GM12878 (cell line): Measurements from ENCODE around the gene KIAA1191. TPM values are rescaled to one million over a fixed set of nuclear protein-coding genes. Genes with fewer than 3 reads are reported as not detected.

ENCODE experiments used
- ATAC-seq: fragments of 200-7000 bp; cut with Tn5 transposase; 3 replicates; pipeline ENCODE4 v1.9.1; 2020; ENCODE audit warnings: mild to moderate bottlenecking, moderate library complexity
- BruUV-seq: library from RNA; stranded (reverse); fragments of 400-500 nt; replicated peaks from 2 replicates; lab custom pipeline; 2021; lab: Mats Ljungman, UMichigan
- CTCF ChIA-PET: fragments of 300-600 bp; sonication (Branson Sonifier 250); formaldehyde crosslinking; extraction: SDS; loops from one replicate; lab custom pipeline; 2021; ENCODE audit warnings: inconsistent platforms; lab: Yijun Ruan, JAX
- POLR2A ChIA-PET: fragments of 350-600 bp; formaldehyde crosslinking; extraction: SDS; loops from one replicate; lab custom pipeline; 2021; ENCODE audit warnings: inconsistent platforms; lab: Charles Lee
- RAD21 ChIA-PET: fragments of 300-600 bp; sonication (Branson Sonifier 250); formaldehyde crosslinking; loops from one replicate; lab custom pipeline; 2023; ENCODE audit warnings: antibody characterized with exemption; ENCODE audit not compliant: unreplicated experiment; lab: Charles Lee
- SMC1A ChIA-PET: fragments of 300-600 bp; sonication (Branson Sonifier 250); formaldehyde crosslinking; loops from one replicate; lab custom pipeline; 2023; ENCODE audit not compliant: unreplicated experiment, uncharacterized antibody; lab: Charles Lee
- DNase-seq: peaks from one replicate; pipeline ENCODE4 v3.0.0-alpha.2; 2011; ENCODE audit warnings: low read depth, low spot score
- FAIRE-seq: peaks from 3 replicates; lab custom pipeline; 2011; peaks lifted over from hg19 to GRCh38; lab: Jason Lieb, UNC
- H2AFZ ChIP-seq: 2 replicates; pipeline ENCODE4 v1.6.0; 2011; ENCODE audit warnings: low read depth, low read length, control low read depth; ENCODE audit not compliant: control insufficient read depth
- H3K27ac ChIP-seq: 2 replicates; pipeline ENCODE4 v1.5.1; 2011; ENCODE audit warnings: control low read depth; ENCODE audit not compliant: control insufficient read depth, insufficient read depth
- H3K27me3 ChIP-seq, 2 experiments: replicated peaks in 1 of 2; 2 replicates each; pipeline versions ENCODE4 v1.6.0 to v1.6.1; 2011; ENCODE audit warnings: low read length in 1 of 2; ENCODE audit not compliant: control insufficient read depth in 2 of 2, insufficient read depth in 2 of 2
- H3K36me3 ChIP-seq, 2 experiments: 2 replicates each; pipeline ENCODE4 v1.5.1; 2011; ENCODE audit warnings: low read length in 1 of 2; ENCODE audit not compliant: control insufficient read depth in 2 of 2, insufficient read depth in 2 of 2
- H3K4me1 ChIP-seq: 2 replicates; pipeline ENCODE4 v1.6.1; 2011; ENCODE audit warnings: mild to moderate bottlenecking, low read length, moderate library complexity, mixed read lengths; ENCODE audit not compliant: control insufficient read depth, insufficient read depth
- H3K4me2 ChIP-seq: 2 replicates; pipeline ENCODE4 v1.6.0; 2011; ENCODE audit warnings: control low read depth; ENCODE audit not compliant: control insufficient read depth, insufficient read depth
- H3K4me3 ChIP-seq: fragments of 200-600 bp; sonication (generic); 2 replicates; pipeline ENCODE4 v1.5.1; 2016
- H3K79me2 ChIP-seq: 2 replicates; pipeline ENCODE4 v1.6.0; 2011; ENCODE audit warnings: low read length; ENCODE audit not compliant: control insufficient read depth, insufficient read depth
- H3K9ac ChIP-seq: 2 replicates; pipeline ENCODE4 v1.8.0; 2011; ENCODE audit warnings: low read length, control low read depth, mixed read lengths; ENCODE audit not compliant: control insufficient read depth, insufficient read depth
- H3K9me3 ChIP-seq: replicated peaks from 3 replicates; pipeline ENCODE4 v1.5.1; 2011; ENCODE audit warnings: mild to moderate bottlenecking, low read length; ENCODE audit not compliant: control insufficient read depth, insufficient read depth
- H4K20me1 ChIP-seq: 2 replicates; pipeline ENCODE4 v1.6.0; 2011; ENCODE audit not compliant: control insufficient read depth, insufficient read depth
- ASH2L ChIP-seq: fragments of 300-600, 200-600 bp; sonication (generic); IDR thresholded peaks from 2 replicates; pipeline ENCODE4 v1.6.1; 2017; ENCODE audit warnings: low read depth, mild to moderate bottlenecking, borderline replicate concordance
- CEBPZ ChIP-seq: fragments of 150-350 bp; IDR thresholded peaks from 2 replicates; pipeline ENCODE4 v1.6.1; 2016; ENCODE audit warnings: low read depth, low read length
- CHD2 ChIP-seq: IDR thresholded peaks from 2 replicates; pipeline ENCODE4 v1.6.1; 2011; ENCODE audit warnings: low read depth, low read length, improper control_type of control experiment, borderline replicate concordance
- HDGF ChIP-seq: fragments of 450-650 bp; IDR thresholded peaks from 2 replicates; pipeline ENCODE4 v1.6.1; 2016; ENCODE audit warnings: antibody characterized with exemption
- IRF3 ChIP-seq: fragments of 450-650 bp; IDR thresholded peaks from 2 replicates; pipeline ENCODE4 v1.6.1; 2014; ENCODE audit warnings: mild to moderate bottlenecking
- LARP7 ChIP-seq: fragments of 450-650 bp; IDR thresholded peaks from 2 replicates; pipeline ENCODE4 v1.6.1; 2017; ENCODE audit warnings: mild to moderate bottlenecking
- RCOR1 ChIP-seq: conservative IDR thresholded peaks from 2 replicates; pipeline ENCODE4 v1.6.1; 2012; ENCODE audit warnings: low read depth, low read length, improper control_type of control experiment
- WGBS: methylation state at CpG from one replicate; pipeline ENCODE4 v1.1.6; 2016; ENCODE audit warnings: low lambda C conversion rate; ENCODE audit not compliant: insufficient replicate concordance, insufficient coverage; ENCODE audit errors: missing lambda C conversion rate; 5-methylcytosine and 5-hydroxymethylcytosine counted together
- in situ Hi-C: fragments of 300-500 bp; cut with MboI; formaldehyde crosslinking; loops from 9 replicates; pipeline ENCODE4 v1.14.3; 2018; ENCODE audit warnings: mixed read lengths
- intact Hi-C: fragments of 100-400 bp; cut with micrococcal nuclease; formaldehyde crosslinking; loops from one replicate; pipeline ENCODE4 v1.14.2; 2022; ENCODE audit not compliant: unreplicated experiment
- polyA plus RNA-seq, 11 experiments: library from polyadenylated mRNA; depleted of rRNA in 4 of 11; unstranded in 6 of 11; stranded (reverse) in 5 of 11; fragments of >200 nt; fragmentation: Nextera tagmentation in 4 of 11; fragmentation: Illumina TruSeq in 1 of 11; extraction: Ambion mirVana in 4 of 11; extraction: Trizol in 1 of 11; gene quantifications; 1 replicate in 1 of 11; 2 replicates in 10 of 11; pipeline versions ENCODE4 v1.2.1 to v1.2.3, GENCODE V29; 2011 to 2016; ENCODE audit warnings: inconsistent platforms in 2 of 11, missing spikeins in 2 of 11, low read depth in 1 of 11
- total RNA-seq, 4 experiments: library from RNA; depleted of rRNA in 3 of 4; stranded (reverse); fragments of >200 nt in 3 of 4; fragmentation: Illumina TruSeq in 1 of 4; extraction: Trizol in 1 of 4; gene quantifications; 2 replicates each; pipeline versions ENCODE4 v1.2.1 to v1.2.3, GENCODE V29; 2013 to 2021
- TF ChIP-seq, protein P1 (sequence below): fragments of 450-650 bp; IDR thresholded peaks from 2 replicates; pipeline ENCODE4 v1.6.1; 2017; ENCODE audit warnings: antibody characterized with exemption, mild to moderate bottlenecking, moderate library complexity

KIAA1191 gene
- total and polyA plus RNA-seq, 10 of the 15 experiments (the other 5 are each of a cell fraction or from before 2014, with no cell fraction given): 14.9 to 58.2 (median 31.8) TPM

DNA sequence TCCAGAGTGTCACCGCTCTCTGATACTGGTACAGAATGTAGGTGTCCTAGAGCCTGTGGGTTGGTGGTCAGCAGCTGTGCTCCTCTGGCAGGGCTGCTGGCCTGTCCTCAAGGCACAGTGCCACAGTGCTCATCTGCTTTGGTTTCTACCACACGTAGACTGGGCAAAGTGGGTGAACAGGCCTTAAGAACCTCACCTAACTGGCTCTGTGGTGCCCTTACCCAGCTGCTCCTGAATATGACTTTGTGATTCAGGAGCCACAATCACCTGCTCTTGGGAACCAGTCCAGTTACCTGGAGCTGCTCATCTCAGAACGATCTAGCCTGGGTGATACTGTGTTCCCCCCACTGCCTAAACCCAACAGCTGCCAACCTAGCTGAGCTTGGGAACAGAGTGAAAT lies 20.4 kb upstream of the KIAA1191 start:
- ATAC-seq: no peak
- intact Hi-C loops: loop anchor here (10.0 kb wide), 1 partner anchor 153 kb away; the partner anchor contains the start of gene RNF44

More for the DNA sequence above, 20.4 kb upstream of the KIAA1191 start:
- ChIA-PET CTCF (no interaction called here), POLR2A (no interaction called here), RAD21 (no interaction called here), SMC1A (interaction anchor here (1.0 kb wide), 1 partner anchor 54 kb away, joined by 3 read pairs; no protein-coding TSS in a partner anchor)
- Histone ChIP-seq H2AFZ (no peak overlapping the region), H3K27me3 (no peaks in the 10 kb centered on the region), H4K20me1 (peaks cover 3% of the 10 kb centered on the region; the same call in 1 of the 2 replicates), H3K9ac (no peak overlapping the region), H3K4me2 (no peak overlapping the region), H3K4me3 (no peak overlapping the region), H3K36me3 (peaks cover 21 to 25% of the 10 kb centered on the region in 2 experiments), H3K4me1 (peaks cover 4% of the 10 kb centered on the region), H3K9me3 (no peaks in the 10 kb centered on the region; the same call in 2 of the 3 replicates), H3K79me2 (peaks cover 20% of the 10 kb centered on the region), H3K27ac (no peak overlapping the region)
- DNase-seq (no peak), FAIRE-seq (no peak)
- in situ Hi-C loops: no loop called here
- TF ChIP-seq LARP7: no peak
- TF ChIP-seq, protein P1, sequence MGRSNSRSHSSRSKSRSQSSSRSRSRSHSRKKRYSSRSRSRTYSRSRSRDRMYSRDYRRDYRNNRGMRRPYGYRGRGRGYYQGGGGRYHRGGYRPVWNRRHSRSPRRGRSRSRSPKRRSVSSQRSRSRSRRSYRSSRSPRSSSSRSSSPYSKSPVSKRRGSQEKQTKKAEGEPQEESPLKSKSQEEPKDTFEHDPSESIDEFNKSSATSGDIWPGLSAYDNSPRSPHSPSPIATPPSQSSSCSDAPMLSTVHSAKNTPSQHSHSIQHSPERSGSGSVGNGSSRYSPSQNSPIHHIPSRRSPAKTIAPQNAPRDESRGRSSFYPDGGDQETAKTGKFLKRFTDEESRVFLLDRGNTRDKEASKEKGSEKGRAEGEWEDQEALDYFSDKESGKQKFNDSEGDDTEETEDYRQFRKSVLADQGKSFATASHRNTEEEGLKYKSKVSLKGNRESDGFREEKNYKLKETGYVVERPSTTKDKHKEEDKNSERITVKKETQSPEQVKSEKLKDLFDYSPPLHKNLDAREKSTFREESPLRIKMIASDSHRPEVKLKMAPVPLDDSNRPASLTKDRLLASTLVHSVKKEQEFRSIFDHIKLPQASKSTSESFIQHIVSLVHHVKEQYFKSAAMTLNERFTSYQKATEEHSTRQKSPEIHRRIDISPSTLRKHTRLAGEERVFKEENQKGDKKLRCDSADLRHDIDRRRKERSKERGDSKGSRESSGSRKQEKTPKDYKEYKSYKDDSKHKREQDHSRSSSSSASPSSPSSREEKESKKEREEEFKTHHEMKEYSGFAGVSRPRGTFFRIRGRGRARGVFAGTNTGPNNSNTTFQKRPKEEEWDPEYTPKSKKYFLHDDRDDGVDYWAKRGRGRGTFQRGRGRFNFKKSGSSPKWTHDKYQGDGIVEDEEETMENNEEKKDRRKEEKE: no peak
- TF ChIP-seq IRF3: no peak
- no peak for TF ChIP-seq CHD2
- TF ChIP-seq CEBPZ: no peak
- TF ChIP-seq RCOR1: no peak
- TF ChIP-seq ASH2L: no peak
- no peak for TF ChIP-seq HDGF
- WGBS: 94% methylated on average over 3 of the region's 3 CpGs
- no TSS peak for BruUV-seq
